Measurements from ENCODE around the gene FBXL12.
A peak's percentile ranks its signal among the peaks of the same experiment; 100 is the strongest.
"Not testable (repeated sequence)": the region's sequence is repeated elsewhere in the genome, so short reads cannot be mapped to it uniquely, and the experiment has no call there.

The FBXL12 gene, protein sequence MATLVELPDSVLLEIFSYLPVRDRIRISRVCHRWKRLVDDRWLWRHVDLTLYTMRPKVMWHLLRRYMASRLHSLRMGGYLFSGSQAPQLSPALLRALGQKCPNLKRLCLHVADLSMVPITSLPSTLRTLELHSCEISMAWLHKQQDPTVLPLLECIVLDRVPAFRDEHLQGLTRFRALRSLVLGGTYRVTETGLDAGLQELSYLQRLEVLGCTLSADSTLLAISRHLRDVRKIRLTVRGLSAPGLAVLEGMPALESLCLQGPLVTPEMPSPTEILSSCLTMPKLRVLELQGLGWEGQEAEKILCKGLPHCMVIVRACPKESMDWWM

DNA sequence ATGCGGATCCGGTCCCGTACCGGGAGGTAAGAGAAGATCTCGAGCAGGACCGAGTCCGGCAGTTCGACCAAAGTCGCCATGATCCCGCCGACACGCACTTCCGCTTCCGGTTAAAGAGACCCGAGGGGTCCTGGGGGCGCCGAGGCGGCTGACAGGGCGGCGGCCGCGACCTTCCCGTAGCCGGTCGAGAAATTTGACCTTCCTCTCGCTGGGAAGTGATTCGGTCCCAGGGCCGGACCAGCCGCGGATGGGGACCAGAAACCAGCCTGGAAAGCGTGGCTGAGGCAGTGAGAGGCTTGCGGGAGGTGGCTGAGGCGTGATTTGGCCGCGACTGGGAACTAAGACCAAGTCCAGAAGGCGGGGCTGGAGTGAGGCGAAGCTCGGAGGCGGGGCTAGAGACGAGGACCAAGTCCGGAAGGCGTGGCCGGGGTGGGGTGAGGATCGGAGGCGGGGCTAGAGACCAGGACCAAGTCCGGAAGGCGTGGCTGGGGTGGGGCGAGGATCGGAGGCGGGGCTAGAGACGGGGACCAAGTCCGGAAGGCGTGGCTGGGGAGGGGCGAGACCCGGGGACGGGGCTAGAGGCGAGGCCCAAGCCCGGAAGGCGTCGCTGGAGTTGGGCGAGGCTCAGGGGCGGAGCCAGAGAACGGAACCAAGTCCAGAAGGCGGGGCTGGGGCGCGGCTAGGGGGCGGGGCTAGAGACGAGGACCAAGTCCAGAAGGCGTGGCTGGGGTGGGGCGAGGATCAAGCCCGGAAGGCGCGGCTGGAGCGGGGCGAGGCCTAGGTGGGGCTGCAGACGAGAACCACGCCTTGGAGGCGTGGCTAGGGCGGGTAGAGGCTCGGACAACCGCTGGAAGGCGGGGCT is at the start of gene FBXL12:
Gene FBXL12, minus strand, starts transcription at position 346 of the 862 bp plus-strand sequence. Its CDS starts 266 bp downstream, at position 80.
- DNase-seq (ENCODE audit: low spot score), result peak; percentile 96

DNA sequence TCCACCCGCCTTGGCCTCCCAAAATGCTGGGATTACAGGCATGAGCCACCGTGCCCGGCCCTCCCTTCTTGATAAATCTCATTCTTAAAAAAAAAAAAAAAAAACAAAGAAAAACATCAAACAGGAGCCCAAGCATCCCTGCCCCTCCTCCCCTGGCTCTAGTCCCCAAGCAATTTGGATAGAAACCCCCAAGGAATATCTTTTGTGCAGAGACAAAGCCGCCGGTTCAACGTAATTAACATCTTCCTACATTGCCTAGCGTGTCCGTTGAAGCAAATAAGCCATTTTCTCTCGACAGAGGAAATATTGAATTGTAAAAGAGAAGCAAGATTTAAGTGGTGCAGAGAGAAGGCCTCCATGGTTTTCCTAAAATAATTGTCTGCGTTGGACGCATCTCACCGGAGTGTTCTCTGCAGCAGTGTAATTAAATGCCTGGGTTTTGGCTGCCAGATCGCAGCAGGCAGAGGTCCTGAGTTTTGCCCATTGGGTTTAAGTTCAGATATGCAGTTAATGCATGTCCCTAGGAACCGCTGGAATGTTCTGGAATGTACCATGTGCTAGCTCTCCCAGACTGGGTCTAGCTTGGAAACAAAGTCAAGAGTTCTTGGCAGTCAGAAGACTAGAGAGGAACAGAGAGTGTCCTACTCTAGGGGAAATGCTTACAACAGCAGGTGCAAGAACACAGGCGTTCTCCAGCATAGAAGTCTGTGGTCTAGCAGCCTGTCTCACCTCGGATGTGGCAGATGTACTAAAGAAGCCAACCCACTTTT is 47.0 kb upstream of the FBXL12 start:
- no peak for DNase-seq (ENCODE audit: low spot score)

DNA sequence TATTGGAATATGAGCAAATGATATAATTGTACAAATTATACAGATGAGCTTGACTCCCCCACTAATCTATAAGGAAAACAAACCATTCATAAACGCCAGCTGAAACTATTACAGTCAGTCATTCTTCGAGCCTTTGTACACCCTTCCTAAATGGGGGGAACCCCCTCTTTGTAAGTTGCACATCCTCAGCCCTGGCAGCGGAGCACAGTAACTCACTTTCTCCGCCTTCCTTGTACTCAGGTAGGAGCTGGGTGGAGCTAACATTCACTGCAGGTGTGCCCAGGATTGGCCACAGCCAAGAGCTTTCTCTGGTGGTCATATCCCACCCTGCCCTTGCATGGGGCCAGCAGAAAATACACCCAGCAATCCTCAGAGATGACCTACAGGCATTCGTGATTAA is 44.9 kb upstream of the FBXL12 start:
- no peak for DNase-seq (ENCODE audit: low spot score)

- DNase-seq (ENCODE audit: low spot score), result no peak
Measured at GRCh38 chr19:9862938-9863337, 44.1 kb upstream of the FBXL12 start.

GRCh38 chr19:9861503-9861902 is 42.6 kb upstream of the FBXL12 start:
- DNase-seq (ENCODE audit: low spot score), result no peak

DNA sequence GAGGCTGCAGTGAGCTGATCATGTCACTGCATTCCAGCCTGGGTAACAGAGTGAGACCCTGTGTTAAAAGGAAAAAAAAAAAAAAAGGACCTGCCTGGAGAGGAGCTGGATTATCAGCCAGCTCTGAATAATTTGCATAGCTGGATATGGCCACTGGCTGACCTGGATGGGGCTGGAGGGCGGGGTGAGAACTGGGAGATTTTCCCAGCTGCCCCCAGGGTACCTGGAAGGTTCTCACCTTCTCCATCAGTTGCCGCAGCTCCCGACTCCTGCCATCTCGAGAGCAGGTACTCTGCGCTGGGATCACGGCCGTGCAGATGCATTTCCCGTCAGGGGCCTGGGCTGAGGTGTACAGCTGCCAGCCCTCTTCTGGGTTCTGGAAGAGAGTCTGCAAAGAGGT is 41.5 kb upstream of the FBXL12 start:
- no peak for DNase-seq (ENCODE audit: low spot score)

GRCh38 chr19:9858766-9859165 is 39.9 kb upstream of the FBXL12 start:
- no peak for DNase-seq (ENCODE audit: low spot score)

GRCh38 chr19:9857920-9858746 is 39.3 kb upstream of the FBXL12 start:
- DNase-seq (ENCODE audit: low spot score), result peak; percentile 32

DNA sequence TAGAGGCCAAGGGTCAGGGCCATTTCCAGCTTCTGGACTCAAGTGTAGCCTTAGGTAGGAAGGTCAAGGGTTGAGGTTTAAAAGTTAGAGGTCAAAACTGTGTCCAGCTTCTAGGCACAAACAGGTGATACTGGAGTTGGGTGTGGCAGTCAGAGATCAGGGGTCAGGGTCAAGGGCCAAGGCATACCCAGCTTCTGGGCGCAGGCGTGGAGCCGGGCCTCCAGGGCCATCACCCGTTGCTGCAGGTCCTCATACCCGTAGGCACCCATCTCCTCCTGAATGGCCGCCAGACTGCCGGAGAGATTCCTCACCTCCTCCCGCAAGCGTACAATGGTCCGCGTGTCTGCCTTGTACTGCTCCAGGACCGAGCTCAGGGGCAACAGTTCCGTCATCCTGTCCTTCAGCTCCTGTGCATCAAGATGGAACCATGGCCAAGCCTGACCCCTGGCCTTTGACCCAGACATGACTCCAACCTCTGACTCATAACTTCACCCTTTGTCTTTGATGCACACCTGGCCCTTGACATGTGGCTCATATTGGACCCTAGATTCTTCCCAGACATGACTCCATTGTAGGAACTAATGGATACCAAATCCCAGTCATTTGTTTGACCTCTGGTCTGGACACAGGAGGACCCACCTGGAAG is 38.3 kb upstream of the FBXL12 start:
- DNase-seq (ENCODE audit: low spot score), result no peak

- no peak for DNase-seq (ENCODE audit: low spot score)
Measured at GRCh38 chr19:9856609-9857008, 37.7 kb upstream of the FBXL12 start.

DNA sequence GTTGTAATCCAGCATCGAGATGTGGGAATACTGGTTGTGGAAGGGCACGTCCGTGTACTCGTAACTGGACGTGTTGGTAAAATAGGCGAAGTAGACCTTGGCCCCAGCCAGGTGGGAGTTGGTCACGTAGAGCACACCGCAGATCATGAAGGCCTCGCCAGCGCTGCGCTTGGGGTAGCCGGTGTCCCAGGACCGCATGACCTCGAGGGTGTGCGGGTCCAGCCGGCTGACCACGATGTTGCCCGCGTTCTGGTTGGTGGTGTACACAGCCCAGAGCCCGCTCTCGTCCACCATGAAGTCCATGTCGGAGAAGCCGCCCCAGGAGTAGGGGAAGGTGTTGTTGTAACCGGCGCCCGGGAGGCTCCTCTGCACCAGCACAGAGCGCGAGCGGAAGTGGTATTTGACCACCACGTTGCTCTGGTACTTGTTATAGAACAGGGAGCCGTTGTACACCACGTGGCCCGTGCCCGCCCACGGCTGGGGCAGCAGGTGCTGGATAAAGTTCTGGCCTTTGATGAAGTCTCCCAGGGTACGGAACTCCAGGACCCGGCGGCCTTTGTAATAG is 35.5 kb upstream of the FBXL12 start:
- no peak for DNase-seq (ENCODE audit: low spot score)

DNA sequence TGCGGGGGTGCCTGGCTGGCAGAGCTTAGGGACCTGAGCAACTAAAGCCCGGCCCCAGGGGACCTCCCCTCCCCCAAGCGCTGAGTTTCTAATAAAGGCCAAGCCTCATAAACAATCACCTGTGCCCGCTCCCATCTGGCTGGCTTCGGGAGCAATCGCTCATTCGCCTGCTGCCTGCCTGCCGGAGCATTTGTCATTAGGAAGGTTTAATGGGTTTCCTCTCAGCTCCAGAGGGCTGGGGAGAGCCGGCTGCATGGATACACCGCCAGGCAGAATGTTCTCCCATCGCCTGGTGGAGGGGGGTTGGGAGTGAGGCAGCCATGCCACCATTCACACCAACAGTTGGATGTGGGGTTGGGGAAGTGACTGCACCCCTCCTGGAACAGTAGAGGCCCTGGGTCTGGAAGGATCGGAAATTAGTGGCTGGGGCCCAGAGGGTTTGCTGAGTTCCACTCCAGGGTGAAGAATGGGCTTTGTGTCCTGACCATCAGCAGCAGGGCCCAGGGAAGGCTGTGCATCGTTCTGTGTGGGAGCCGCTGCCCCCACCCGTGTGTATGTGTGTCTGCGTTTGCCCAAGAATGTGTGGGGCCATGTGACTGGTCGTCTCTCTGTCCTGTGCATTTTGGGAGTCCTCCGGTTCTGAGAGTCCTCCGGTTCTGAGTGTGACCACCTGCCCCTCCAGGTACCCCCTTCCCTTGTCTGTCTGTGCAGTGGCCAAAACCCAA is 31.5 kb upstream of the FBXL12 start:
- DNase-seq (ENCODE audit: low spot score), result no peak

GRCh38 chr19:9849791-9850190 is 30.9 kb upstream of the FBXL12 start:
- no peak for DNase-seq (ENCODE audit: low spot score)

DNA sequence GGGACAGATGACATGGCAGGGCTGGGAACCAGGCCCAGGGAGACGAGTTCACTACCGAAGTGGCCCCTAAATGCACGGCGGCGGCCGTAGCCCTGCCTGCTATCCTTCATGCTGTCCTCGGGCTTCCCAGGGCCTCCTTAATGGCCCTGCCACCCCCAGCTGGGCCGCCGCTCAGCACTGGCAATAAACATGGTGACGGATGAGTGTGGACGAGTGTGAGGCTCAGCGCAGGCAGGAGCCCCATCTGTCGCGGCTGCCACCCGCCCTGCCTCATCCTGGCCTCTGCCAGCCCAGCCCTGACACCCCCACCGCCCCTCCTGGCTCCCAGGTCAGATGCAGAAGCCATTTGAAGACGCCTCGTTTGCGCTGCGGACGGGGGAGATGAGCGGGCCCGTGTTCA is 29.9 kb upstream of the FBXL12 start:
- DNase-seq (ENCODE audit: low spot score), result no peak

- DNase-seq (ENCODE audit: low spot score), result no peak
Measured at GRCh38 chr19:9848060-9848459, 29.2 kb upstream of the FBXL12 start.

GRCh38 chr19:9847087-9847671 is 28.3 kb upstream of the FBXL12 start:
- no peak for DNase-seq (ENCODE audit: low spot score)

DNA sequence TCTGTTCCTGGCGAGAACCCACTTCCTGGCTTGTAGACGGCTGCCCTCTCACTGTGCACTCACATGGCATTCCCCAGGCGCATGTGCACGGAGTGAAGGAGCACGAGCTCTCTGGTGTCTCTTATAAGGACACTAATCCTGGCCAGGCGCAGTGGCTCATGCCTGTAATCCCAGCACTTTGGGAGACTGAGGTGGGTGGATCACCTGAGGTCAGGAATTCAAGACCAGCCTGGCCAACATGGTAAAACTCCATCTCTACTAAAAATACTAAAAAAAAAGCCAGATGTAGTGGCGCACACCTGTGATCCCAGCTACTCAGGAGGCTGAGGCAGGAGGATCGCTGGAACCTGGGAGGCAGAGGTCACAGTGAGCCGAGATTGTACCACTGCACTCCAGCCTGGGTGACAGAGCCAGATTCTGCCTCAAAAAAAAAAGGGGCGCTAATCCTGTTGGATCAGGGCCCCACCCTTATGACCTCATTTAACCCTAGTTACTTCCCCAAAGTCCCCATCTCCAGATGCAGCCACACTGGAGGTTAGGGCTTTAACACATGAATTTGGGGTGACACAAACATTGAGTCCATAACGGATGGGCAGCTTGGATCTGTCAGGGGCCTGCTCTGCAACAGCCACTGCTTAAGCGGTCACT is 24.9 kb upstream of the FBXL12 start:
- not testable (repeated sequence) for DNase-seq (ENCODE audit: low spot score)

- no peak for DNase-seq (ENCODE audit: low spot score)
Measured at GRCh38 chr19:9842834-9843625, 24.2 kb upstream of the FBXL12 start.

All from germinal center (tissue), 1 donor.